HEK293 (cell line): ENCODE data around the gene DNAJC4.

Experiments
- ATF2 ChIP-seq: fragments of 450-650 bp; formaldehyde crosslinking; IDR thresholded peaks from 2 replicates; pipeline ENCODE4 v1.5.1; 2016; ENCODE audit warnings: missing biosample characterization, missing genetic modification characterization, low read depth
- EGR2 ChIP-seq: fragments of 450-650 bp; formaldehyde crosslinking; IDR thresholded peaks from 2 replicates; pipeline ENCODE4 v1.5.1; 2016; ENCODE audit warnings: low read depth, missing biosample characterization, missing genetic modification characterization
- FEZF1 ChIP-seq: fragments of 450-650 bp; formaldehyde crosslinking; IDR thresholded peaks from 2 replicates; pipeline ENCODE4 v1.5.1; 2016; ENCODE audit warnings: missing biosample characterization, missing genetic modification characterization
- HOXC10 ChIP-seq: sonication (generic); formaldehyde crosslinking; IDR thresholded peaks from 2 replicates; pipeline ENCODE4 v1.8.1; 2023; ENCODE audit warnings: mild to moderate bottlenecking, missing genetic modification reagents
- MEIS1 ChIP-seq: sonication (generic); formaldehyde crosslinking; IDR thresholded peaks from 2 replicates; pipeline ENCODE4 v1.8.1; 2022; ENCODE audit warnings: missing genetic modification reagents, mild to moderate bottlenecking, borderline replicate concordance
- PRDM2 ChIP-seq: fragments of 450-650 bp; formaldehyde crosslinking; IDR thresholded peaks from 2 replicates; pipeline ENCODE4 v1.5.1; 2016; ENCODE audit warnings: missing biosample characterization, missing genetic modification characterization, borderline replicate concordance
- WT1 ChIP-seq: fragments of 450-650 bp; formaldehyde crosslinking; IDR thresholded peaks from 2 replicates; pipeline ENCODE4 v1.5.1; 2016; ENCODE audit warnings: missing biosample characterization, missing genetic modification characterization
- ZBTB21 ChIP-seq: fragments of 450-650 bp; formaldehyde crosslinking; IDR thresholded peaks from 2 replicates; pipeline ENCODE4 v1.5.1; 2017; ENCODE audit warnings: missing biosample characterization, missing genetic modification characterization
- ZFP41 ChIP-seq: fragments of 450-650 bp; formaldehyde crosslinking; IDR thresholded peaks from 2 replicates; pipeline ENCODE4 v1.5.1; 2016; ENCODE audit warnings: missing biosample characterization, missing genetic modification characterization, borderline replicate concordance
- ZFP69B ChIP-seq: fragments of 450-650 bp; formaldehyde crosslinking; IDR thresholded peaks from 2 replicates; pipeline ENCODE4 v1.5.1; 2016; ENCODE audit warnings: missing biosample characterization, missing genetic modification characterization
- ZNF114 ChIP-seq: fragments of 450-650 bp; formaldehyde crosslinking; IDR thresholded peaks from 2 replicates; pipeline ENCODE4 v1.5.0; 2017; ENCODE audit warnings: missing biosample characterization, missing genetic modification characterization
- ZNF121 ChIP-seq: fragments of 450-650 bp; formaldehyde crosslinking; IDR thresholded peaks from 2 replicates; pipeline ENCODE4 v1.5.1; 2016; ENCODE audit warnings: missing biosample characterization, missing genetic modification characterization
- ZNF133 ChIP-seq: fragments of 450-650 bp; formaldehyde crosslinking; IDR thresholded peaks from 2 replicates; pipeline ENCODE4 v1.5.1; 2016; ENCODE audit warnings: missing biosample characterization, missing genetic modification characterization
- ZNF138 ChIP-seq: fragments of 450-650 bp; formaldehyde crosslinking; IDR thresholded peaks from 2 replicates; pipeline ENCODE4 v1.5.1; 2016; ENCODE audit warnings: missing biosample characterization, missing genetic modification characterization, borderline replicate concordance
- ZNF19 ChIP-seq: fragments of 450-650 bp; formaldehyde crosslinking; IDR thresholded peaks from 2 replicates; pipeline ENCODE4; 2016; ENCODE audit warnings: missing biosample characterization, missing genetic modification characterization, low read depth
- ZNF302 ChIP-seq: fragments of 450-650 bp; formaldehyde crosslinking; IDR thresholded peaks from 2 replicates; pipeline ENCODE4 v1.5.1; 2016; ENCODE audit warnings: missing biosample characterization, missing genetic modification characterization, low read depth
- ZNF350 ChIP-seq: fragments of 450-650 bp; formaldehyde crosslinking; IDR thresholded peaks from 2 replicates; pipeline ENCODE4 v1.5.0; 2017; ENCODE audit warnings: missing biosample characterization, mild to moderate bottlenecking, missing genetic modification characterization
- ZNF354C ChIP-seq: fragments of 450-650 bp; formaldehyde crosslinking; IDR thresholded peaks from 2 replicates; pipeline ENCODE4 v1.5.1; 2016; ENCODE audit warnings: missing biosample characterization, missing genetic modification characterization, low read depth, borderline replicate concordance
- ZNF394 ChIP-seq: fragments of 450-650 bp; formaldehyde crosslinking; IDR thresholded peaks from 2 replicates; pipeline ENCODE4 v1.5.1; 2016; ENCODE audit warnings: missing biosample characterization, missing genetic modification characterization, mild to moderate bottlenecking, moderate library complexity, borderline replicate concordance
- ZNF423 ChIP-seq: fragments of 450-650 bp; formaldehyde crosslinking; IDR thresholded peaks from 2 replicates; pipeline ENCODE4 v1.5.1; 2016; ENCODE audit warnings: missing biosample characterization, missing genetic modification characterization
- ZNF426 ChIP-seq: fragments of 450-650 bp; formaldehyde crosslinking; IDR thresholded peaks from 2 replicates; pipeline ENCODE4 v1.5.1; 2017; ENCODE audit warnings: missing biosample characterization, missing genetic modification characterization, mild to moderate bottlenecking, inconsistent platforms, moderate library complexity
- ZNF514 ChIP-seq: fragments of 450-650 bp; formaldehyde crosslinking; IDR thresholded peaks from 2 replicates; pipeline ENCODE4 v1.5.1; 2016; ENCODE audit warnings: missing biosample characterization, missing genetic modification characterization
- ZNF521 ChIP-seq: fragments of 450-650 bp; formaldehyde crosslinking; IDR thresholded peaks from 2 replicates; pipeline ENCODE4 v1.5.1; 2017; ENCODE audit warnings: missing biosample characterization, mild to moderate bottlenecking, missing genetic modification characterization
- ZNF548 ChIP-seq: fragments of 450-650 bp; formaldehyde crosslinking; IDR thresholded peaks from 2 replicates; pipeline ENCODE4 v1.5.1; 2016; ENCODE audit warnings: missing biosample characterization, missing genetic modification characterization
- ZNF558 ChIP-seq: fragments of 450-650 bp; formaldehyde crosslinking; IDR thresholded peaks from 2 replicates; pipeline ENCODE4 v1.5.1; 2016; ENCODE audit warnings: missing biosample characterization, missing genetic modification characterization
- ZNF585B ChIP-seq: fragments of 450-650 bp; formaldehyde crosslinking; IDR thresholded peaks from 2 replicates; pipeline ENCODE4 v1.5.1; 2016; ENCODE audit warnings: missing biosample characterization, missing genetic modification characterization
- ZNF596 ChIP-seq: fragments of 450-650 bp; IDR thresholded peaks from 2 replicates; pipeline ENCODE4 v1.5.0; 2018; ENCODE audit warnings: missing biosample characterization, mild to moderate bottlenecking, missing genetic modification characterization, moderate library complexity
- ZNF600 ChIP-seq: fragments of 450-650 bp; formaldehyde crosslinking; IDR thresholded peaks from 2 replicates; pipeline ENCODE4 v1.5.1; 2016; ENCODE audit warnings: missing biosample characterization, missing genetic modification characterization
- ZNF658 ChIP-seq: fragments of 450-650 bp; formaldehyde crosslinking; IDR thresholded peaks from 2 replicates; pipeline ENCODE4; 2016; ENCODE audit warnings: missing biosample characterization, missing genetic modification characterization
- ZNF704 ChIP-seq: fragments of 450-650 bp; formaldehyde crosslinking; IDR thresholded peaks from 2 replicates; pipeline ENCODE4 v1.5.1; 2016; ENCODE audit warnings: missing biosample characterization, missing genetic modification characterization
- ZNF747 ChIP-seq: fragments of 450-650 bp; formaldehyde crosslinking; IDR thresholded peaks from 2 replicates; pipeline ENCODE4 v1.5.1; 2016; ENCODE audit warnings: missing biosample characterization, missing genetic modification characterization
- ZNF76 ChIP-seq: fragments of 450-650 bp; formaldehyde crosslinking; IDR thresholded peaks from 2 replicates; pipeline ENCODE4; 2016; ENCODE audit warnings: low read depth, missing biosample characterization, missing genetic modification characterization, borderline replicate concordance
- ZNF776 ChIP-seq: fragments of 450-650 bp; formaldehyde crosslinking; IDR thresholded peaks from 2 replicates; pipeline ENCODE4 v1.5.0; 2017; ENCODE audit warnings: missing biosample characterization, missing genetic modification characterization, borderline replicate concordance
- ZNF791 ChIP-seq: fragments of 450-650 bp; formaldehyde crosslinking; IDR thresholded peaks from 2 replicates; pipeline ENCODE4 v1.5.1; 2016; ENCODE audit warnings: missing biosample characterization, missing genetic modification characterization

DNAJC4 gene

GRCh38 chr11:64225608-64226506 lies 4.5 kb upstream of the DNAJC4 start, which contains the start of the genes NUDT22 and TRPT1 (continued):
- TF ChIP-seq ZNF426 (tag by site-specific recombination): no peak
- no peak for TF ChIP-seq ZBTB21 (tag by site-specific recombination)
- TF ChIP-seq ZNF19 (tag by site-specific recombination): no peak
- no peak for TF ChIP-seq ZNF76 (tag by site-specific recombination)
- TF ChIP-seq FEZF1 (tag by site-specific recombination): no peak
- TF ChIP-seq ZNF133 (tag by site-specific recombination): no peak
- no peak for TF ChIP-seq ZNF596 (tag by site-specific recombination)
- no peak for TF ChIP-seq ZNF354C (tag by site-specific recombination)
- no peak; the same call in 1 of the 2 replicates for TF ChIP-seq WT1
- no peak for TF ChIP-seq ZNF114 (tag by site-specific recombination)
- no peak for TF ChIP-seq ZNF138
- no peak for TF ChIP-seq MEIS1 (CRISPR knock-in tag)
- no peak for TF ChIP-seq ZNF423 (tag by site-specific recombination)
- no peak for TF ChIP-seq ZNF521 (tag by site-specific recombination)
- no peak for TF ChIP-seq HOXC10
- no peak for TF ChIP-seq ZNF747 (tag by site-specific recombination)
- no peak for TF ChIP-seq ZNF704 (tag by site-specific recombination)
- no peak for TF ChIP-seq ZNF558 (tag by site-specific recombination)
- no peak for TF ChIP-seq ZNF514 (tag by site-specific recombination)
- peak; percentile 64; the same call in 1 of the 2 replicates for TF ChIP-seq ZNF600 (tag by site-specific recombination)
- TF ChIP-seq EGR2: no peak
- no peak for TF ChIP-seq ZNF121 (tag by site-specific recombination)
- TF ChIP-seq ZNF585B (tag by site-specific recombination): no peak
- no peak for TF ChIP-seq ZNF548 (tag by site-specific recombination)
- no peak for TF ChIP-seq PRDM2 (tag by site-specific recombination)
- TF ChIP-seq ZNF776 (tag by site-specific recombination): no peak
- TF ChIP-seq ZNF394 (tag by site-specific recombination): 0 out of 2 replicates have a peak, but pooled peaks have one; percentile 37
- no peak for TF ChIP-seq ATF2 (tag by site-specific recombination)
- no peak for TF ChIP-seq ZFP69B (tag by site-specific recombination)
- TF ChIP-seq ZNF791 (tag by site-specific recombination): no peak
- no peak for TF ChIP-seq ZNF350 (tag by site-specific recombination)
- no peak for TF ChIP-seq ZFP41 (tag by site-specific recombination)
- no peak for TF ChIP-seq ZNF658
- TF ChIP-seq ZNF302 (tag by site-specific recombination): no peak
